Body of pancreas (tissue), 4 donors: Measurements from ENCODE around the gene THRA. TPM values are rescaled to one million over a fixed set of nuclear protein-coding genes. Genes with fewer than 3 reads are reported as not detected.

Experiments
- ATAC-seq: fragments of 150-250 bp; one replicate; pipeline ENCODE4 v1.9.1; 2016
- DNase-seq, 4 donors: peaks; one replicate each; pipeline ENCODE4 v3.0.0-alpha.2; 2019
- H3K27ac ChIP-seq, 4 donors: fragments of 200-600 bp; sonication (generic); 1 replicate in 3 of 4; 2 replicates in 1 of 4; pipeline versions ENCODE4 v1.5.1 to v1.6.1; 2016 to 2019; ENCODE audit warnings: mild to moderate bottlenecking in 1 of 4, mixed read lengths in 1 of 4, moderate library complexity in 1 of 4
- H3K27me3 ChIP-seq, 2 donors: fragments of 200-600 bp; sonication (generic); one replicate each; pipeline ENCODE4 v1.6.0; 2016; ENCODE audit warnings: mild to moderate bottlenecking in 1 of 2
- H3K36me3 ChIP-seq, 2 donors: fragments of 200-600 bp; sonication (generic); replicated peaks in 1 of 2; 2 replicates each; pipeline ENCODE4 v1.5.1; 2016; ENCODE audit warnings: low read depth in 2 of 2; ENCODE audit not compliant: insufficient read depth in 1 of 2
- H3K4me1 ChIP-seq: fragments of 200-600 bp; sonication (generic); one replicate; pipeline ENCODE4 v1.6.0; 2016
- H3K4me3 ChIP-seq, 2 donors: fragments of 200-600 bp; sonication (generic); 1 replicate in 1 of 2; 2 replicates in 1 of 2; pipeline ENCODE4 v1.5.1; 2016 to 2019
- H3K9me3 ChIP-seq, 3 donors: fragments of 200-600 bp; sonication (generic); 1 replicate in 2 of 3; 2 replicates in 1 of 3; pipeline ENCODE4 v1.5.1; 2016
- CTCF ChIP-seq, 7 experiments: fragments of 450-650 bp in 4 of 7; fragments of 200-600 bp in 3 of 7; sonication (generic) in 3 of 7; IDR thresholded peaks; one replicate each; pipeline ENCODE4 v1.5.1; 2016 to 2019; ENCODE audit warnings: antibody characterized with exemption in 7 of 7
- POLR2A ChIP-seq, 3 donors: fragments of 450-650 bp; IDR thresholded peaks; one replicate each; pipeline ENCODE4 v1.6.1; 2016; ENCODE audit warnings: antibody characterized with exemption in 3 of 3, mild to moderate bottlenecking in 2 of 3
- WGBS, 2 donors: methylation state at CpG; one replicate each; pipeline ENCODE4 v1.1.5; 2017; 5-methylcytosine and 5-hydroxymethylcytosine counted together
- intact Hi-C: fragments of 100-400 bp; cut with DNase I; formaldehyde crosslinking; loops from one replicate; pipeline ENCODE4 v1.15.1; 2023
- total RNA-seq, 2 donors: library from RNA; depleted of rRNA; stranded (reverse); fragments of >200 nt; gene quantifications; one replicate each; pipeline ENCODE4 v1.1.0, GENCODE V29; 2016

Gene THRA
- total RNA-seq, 2 donors from 2014 or later, result 37.9 to 61.6 TPM

- Histone ChIP-seq H3K4me3 (no peak overlapping the region), H3K36me3 (no peaks in the 10 kb centered on the region), H3K9me3 (no peaks in the 10 kb centered on the region), H3K4me1 (peaks cover 70% of the 10 kb centered on the region), H3K27me3 (no peaks in the 10 kb centered on the region), H3K27ac (peak overlapping the region in 3 of 4 donors; percentile 37 to 75 (median 45))
- 75 to 79% methylated on average over 3 of the region's 3 CpGs for WGBS, 2 donors
- intact Hi-C loops, result no loop called here
- ATAC-seq, result no peak
- DNase-seq, result no peak
- TF ChIP-seq CTCF (IDR thresholded peaks at IDR 0.05) (no peak), POLR2A (IDR thresholded peaks at IDR 0.05) (no peak)
Measured at GRCh38 chr17:40104594-40105486, 42.1 kb downstream of the THRA start.

GRCh38 chr17:40105861-40106759 lies 43.3 kb downstream of the THRA start:
- no peak overlapping the region for H3K4me3 ChIP-seq
- intact Hi-C loops, result no loop called here
- DNase-seq (no peak), ATAC-seq (no peak)
- no peaks in the 10 kb centered on the region for H3K27me3 ChIP-seq
- H3K4me1 ChIP-seq, result peaks cover 74% of the 10 kb centered on the region
- H3K27ac ChIP-seq, result peak overlapping the region in 3 of 4 donors; percentile 14 to 89 (median 85)
- no peak for TF ChIP-seq POLR2A (IDR thresholded peaks at IDR 0.05)
- no peak for TF ChIP-seq CTCF (IDR thresholded peaks at IDR 0.05)
- 76 to 95% methylated on average over 4 to 5 of the region's 5 CpGs for WGBS, 2 donors
- no peaks in the 10 kb centered on the region for H3K36me3 ChIP-seq
- H3K9me3 ChIP-seq, result no peaks in the 10 kb centered on the region

- intact Hi-C loops, result no loop called here
- no peaks in the 10 kb centered on the region for H3K36me3 ChIP-seq
- H3K4me1 ChIP-seq, result peaks cover 74% of the 10 kb centered on the region
- ATAC-seq, result no peak
- DNase-seq, result no peak
- WGBS, 2 donors, result 76 to 78% methylated on average over 20 of the region's 20 CpGs
- TF ChIP-seq POLR2A (IDR thresholded peaks at IDR 0.05), result no peak
- no peak for TF ChIP-seq CTCF (IDR thresholded peaks at IDR 0.05)
- H3K9me3 ChIP-seq, result no peaks in the 10 kb centered on the region
- H3K27ac ChIP-seq, result peak overlapping the region; percentile 85 to 97 (median 91)
- no peak overlapping the region for H3K4me3 ChIP-seq
- H3K27me3 ChIP-seq, result no peaks in the 10 kb centered on the region
Measured at GRCh38 chr17:40106760-40107521, 44.2 kb downstream of the THRA start.

GRCh38 chr17:40107522-40108174 lies 44.9 kb downstream of the THRA start:
- Histone ChIP-seq H3K4me3 (no peak overlapping the region), H3K27ac (peak overlapping the region; percentile 85 to 97 (median 91)), H3K4me1 (peaks cover 74% of the 10 kb centered on the region), H3K27me3 (no peaks in the 10 kb centered on the region), H3K9me3 (no peaks in the 10 kb centered on the region), H3K36me3 (no peaks in the 10 kb centered on the region)
- peak in 1 of 4 donors; percentile 50 for DNase-seq
- 43 to 59% methylated on average over 5 of the region's 5 CpGs for WGBS, 2 donors
- intact Hi-C loops, result no loop called here
- no peak for TF ChIP-seq POLR2A (IDR thresholded peaks at IDR 0.05)
- TF ChIP-seq CTCF (IDR thresholded peaks at IDR 0.05), result no peak
- no peak for ATAC-seq
